OCI-LY1 (cell line): ENCODE results near the gene ADGRL1.
"Not testable (repeated sequence)": the region's sequence is repeated elsewhere in the genome, so short reads cannot be mapped to it uniquely, and the experiment has no call there.

Source experiments
- EZH2 ChIP-seq: fragments of 200-600 bp; sonication (generic), shearing (Covaris generic); IDR thresholded peaks from 2 replicates; pipeline ENCODE4 v1.8.0; 2017; ENCODE audit warnings: borderline replicate concordance, mixed run types, mild to moderate bottlenecking, antibody characterized with exemption, low read length, moderate library complexity, mixed read lengths
- TF ChIP-seq, protein P1 (sequence below): fragments of 200-600 bp; sonication (generic), shearing (Covaris generic); IDR thresholded peaks from 2 replicates; pipeline ENCODE4 v1.5.1; 2017; ENCODE audit warnings: mild to moderate bottlenecking, antibody characterized with exemption, low read length, moderate library complexity, mixed read lengths

DNA sequence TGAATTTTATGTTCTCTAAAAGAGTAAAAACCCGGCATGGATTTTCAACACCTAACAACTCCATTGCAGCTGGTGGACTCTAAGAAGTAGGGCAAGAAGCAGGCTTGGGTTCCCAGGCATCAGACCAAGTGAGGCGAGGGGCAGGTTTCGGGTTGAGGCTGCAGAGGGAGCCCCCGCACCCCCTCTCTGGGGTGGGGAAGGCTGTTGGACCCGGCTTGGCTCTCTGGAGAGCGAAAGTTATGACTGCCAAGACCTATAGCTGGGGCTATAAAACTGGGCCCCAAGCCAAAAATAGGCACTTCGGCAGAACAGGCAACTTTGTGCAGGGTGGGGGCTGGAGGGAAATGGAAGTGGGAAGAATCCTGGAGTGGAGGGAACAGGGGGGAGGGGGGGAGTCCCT is 1.8 kb upstream of the ADGRL1 start:
- TF ChIP-seq, protein P1, sequence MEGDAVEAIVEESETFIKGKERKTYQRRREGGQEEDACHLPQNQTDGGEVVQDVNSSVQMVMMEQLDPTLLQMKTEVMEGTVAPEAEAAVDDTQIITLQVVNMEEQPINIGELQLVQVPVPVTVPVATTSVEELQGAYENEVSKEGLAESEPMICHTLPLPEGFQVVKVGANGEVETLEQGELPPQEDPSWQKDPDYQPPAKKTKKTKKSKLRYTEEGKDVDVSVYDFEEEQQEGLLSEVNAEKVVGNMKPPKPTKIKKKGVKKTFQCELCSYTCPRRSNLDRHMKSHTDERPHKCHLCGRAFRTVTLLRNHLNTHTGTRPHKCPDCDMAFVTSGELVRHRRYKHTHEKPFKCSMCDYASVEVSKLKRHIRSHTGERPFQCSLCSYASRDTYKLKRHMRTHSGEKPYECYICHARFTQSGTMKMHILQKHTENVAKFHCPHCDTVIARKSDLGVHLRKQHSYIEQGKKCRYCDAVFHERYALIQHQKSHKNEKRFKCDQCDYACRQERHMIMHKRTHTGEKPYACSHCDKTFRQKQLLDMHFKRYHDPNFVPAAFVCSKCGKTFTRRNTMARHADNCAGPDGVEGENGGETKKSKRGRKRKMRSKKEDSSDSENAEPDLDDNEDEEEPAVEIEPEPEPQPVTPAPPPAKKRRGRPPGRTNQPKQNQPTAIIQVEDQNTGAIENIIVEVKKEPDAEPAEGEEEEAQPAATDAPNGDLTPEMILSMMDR, result not testable (repeated sequence)
- TF ChIP-seq EZH2, result not testable (repeated sequence)
